GM06990 (cell line): ENCODE results near the gene LARGE1.

ENCODE experiments used
- DNase-seq: peaks from one replicate; pipeline ENCODE4 v3.0.0-alpha.2; 2011; ENCODE audit not compliant: insufficient read length; ENCODE audit errors: extremely low read depth
- H3K27me3 ChIP-seq: replicated peaks from 2 replicates; pipeline ENCODE4 v1.6.0; 2011; ENCODE audit warnings: low read length; ENCODE audit not compliant: control insufficient read depth, insufficient read depth
- H3K36me3 ChIP-seq: 2 replicates; pipeline ENCODE4 v1.5.1; 2011; ENCODE audit warnings: low read length; ENCODE audit not compliant: control insufficient read depth, insufficient read depth
- H3K4me3 ChIP-seq: replicated peaks from 2 replicates; pipeline ENCODE4 v1.5.1; 2011; ENCODE audit warnings: low read depth, mild to moderate bottlenecking, control low read depth, low read length
- TF ChIP-seq, protein P1 (sequence below): IDR thresholded peaks from 2 replicates; pipeline ENCODE4 v1.5.1; 2011; ENCODE audit warnings: low read length, control low read depth, mild to moderate bottlenecking, inconsistent platforms; ENCODE audit not compliant: insufficient read depth, poor library complexity, severe bottlenecking

Gene LARGE1

DNA sequence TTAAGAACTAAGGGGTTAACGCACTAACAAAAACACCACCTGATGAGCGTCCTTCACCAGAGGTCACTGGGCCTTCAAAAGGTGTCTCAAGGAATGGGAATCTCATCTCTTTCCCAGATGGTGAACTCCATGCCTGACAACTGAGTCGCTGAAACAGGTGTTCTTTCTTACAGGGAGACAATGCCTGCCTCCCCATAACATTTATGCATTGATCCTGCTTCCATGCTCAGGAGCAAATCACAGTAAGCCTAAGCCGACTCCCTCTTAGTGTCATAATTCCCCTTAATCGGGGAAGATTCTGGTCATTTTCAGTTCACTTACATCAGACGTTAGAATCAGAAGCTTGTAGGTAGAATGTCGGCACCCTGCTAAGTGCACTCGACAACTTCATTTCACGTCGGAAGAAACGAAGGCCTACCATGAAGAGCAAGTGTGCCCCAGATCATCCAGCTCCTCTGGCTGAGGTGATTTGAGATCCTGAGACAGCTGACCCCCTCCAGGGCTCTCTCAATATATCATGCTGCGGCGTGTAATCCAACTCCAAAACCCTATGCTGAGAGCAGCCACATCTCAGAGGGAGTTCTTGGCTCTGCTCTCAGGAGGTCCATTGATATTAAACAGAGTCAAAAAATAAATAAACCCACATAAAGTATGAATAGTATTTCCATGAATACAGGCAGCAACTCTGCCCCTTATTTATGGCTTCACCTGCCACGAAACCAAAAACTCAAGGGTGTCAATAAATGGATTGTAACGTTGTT is 163.1 kb downstream of the LARGE1 start:
- no peak for DNase-seq
- no peaks in the 10 kb centered on the region for H3K36me3 ChIP-seq
- no peak overlapping the region for H3K4me3 ChIP-seq
- H3K27me3 ChIP-seq, result no peaks in the 10 kb centered on the region
- TF ChIP-seq, protein P1, sequence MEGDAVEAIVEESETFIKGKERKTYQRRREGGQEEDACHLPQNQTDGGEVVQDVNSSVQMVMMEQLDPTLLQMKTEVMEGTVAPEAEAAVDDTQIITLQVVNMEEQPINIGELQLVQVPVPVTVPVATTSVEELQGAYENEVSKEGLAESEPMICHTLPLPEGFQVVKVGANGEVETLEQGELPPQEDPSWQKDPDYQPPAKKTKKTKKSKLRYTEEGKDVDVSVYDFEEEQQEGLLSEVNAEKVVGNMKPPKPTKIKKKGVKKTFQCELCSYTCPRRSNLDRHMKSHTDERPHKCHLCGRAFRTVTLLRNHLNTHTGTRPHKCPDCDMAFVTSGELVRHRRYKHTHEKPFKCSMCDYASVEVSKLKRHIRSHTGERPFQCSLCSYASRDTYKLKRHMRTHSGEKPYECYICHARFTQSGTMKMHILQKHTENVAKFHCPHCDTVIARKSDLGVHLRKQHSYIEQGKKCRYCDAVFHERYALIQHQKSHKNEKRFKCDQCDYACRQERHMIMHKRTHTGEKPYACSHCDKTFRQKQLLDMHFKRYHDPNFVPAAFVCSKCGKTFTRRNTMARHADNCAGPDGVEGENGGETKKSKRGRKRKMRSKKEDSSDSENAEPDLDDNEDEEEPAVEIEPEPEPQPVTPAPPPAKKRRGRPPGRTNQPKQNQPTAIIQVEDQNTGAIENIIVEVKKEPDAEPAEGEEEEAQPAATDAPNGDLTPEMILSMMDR, result no peak

DNA sequence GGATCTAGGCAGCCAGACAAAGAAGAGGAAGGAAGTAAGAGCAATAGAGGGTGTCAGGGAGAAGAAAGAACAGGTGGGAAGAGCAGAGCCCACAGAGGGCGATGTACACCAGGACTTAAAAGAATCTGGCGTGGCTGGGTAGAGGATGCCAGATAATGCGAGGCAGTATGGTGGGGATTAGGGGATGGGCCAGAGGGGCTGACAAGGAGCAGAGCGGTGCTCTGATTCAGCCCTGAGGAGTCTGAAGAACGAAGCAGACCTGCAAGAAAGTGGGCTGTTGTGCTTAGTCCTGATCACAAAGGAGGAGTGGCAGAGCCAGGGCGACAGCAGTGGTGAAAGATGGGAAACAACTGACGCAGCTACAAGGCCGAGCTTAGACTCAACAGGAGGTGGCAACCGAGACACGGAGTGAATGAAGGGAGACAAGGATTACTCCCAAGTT is 163.7 kb downstream of the LARGE1 start:
- Histone ChIP-seq H3K36me3 (no peaks in the 10 kb centered on the region), H3K27me3 (no peaks in the 10 kb centered on the region), H3K4me3 (no peak overlapping the region)
- TF ChIP-seq, protein P1, result peak; percentile 2
- DNase-seq, result no peak

DNA sequence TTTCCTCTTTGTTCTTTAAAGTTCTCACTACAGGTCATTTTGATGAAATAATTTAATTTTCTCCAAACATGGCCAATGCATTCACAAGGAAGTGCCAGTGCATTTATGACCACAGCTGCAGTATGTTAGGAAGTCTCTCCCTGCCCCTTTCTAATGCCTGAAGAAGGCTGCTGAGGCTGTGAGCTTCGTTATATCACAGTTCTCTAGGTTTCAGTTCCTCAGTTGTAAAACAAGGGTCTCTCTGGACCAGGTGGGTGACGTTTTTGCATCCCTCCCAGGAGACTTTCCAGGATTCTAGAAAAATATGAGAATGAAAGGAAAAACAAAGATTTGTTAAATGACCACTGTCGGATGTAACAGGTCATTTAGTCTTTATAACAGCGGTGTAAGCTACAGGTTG is 171.6 kb downstream of the LARGE1 start:
- DNase-seq, result no peak
- Histone ChIP-seq H3K36me3 (no peaks in the 10 kb centered on the region), H3K4me3 (no peak overlapping the region), H3K27me3 (no peaks in the 10 kb centered on the region)
- TF ChIP-seq, protein P1, result no peak

DNA sequence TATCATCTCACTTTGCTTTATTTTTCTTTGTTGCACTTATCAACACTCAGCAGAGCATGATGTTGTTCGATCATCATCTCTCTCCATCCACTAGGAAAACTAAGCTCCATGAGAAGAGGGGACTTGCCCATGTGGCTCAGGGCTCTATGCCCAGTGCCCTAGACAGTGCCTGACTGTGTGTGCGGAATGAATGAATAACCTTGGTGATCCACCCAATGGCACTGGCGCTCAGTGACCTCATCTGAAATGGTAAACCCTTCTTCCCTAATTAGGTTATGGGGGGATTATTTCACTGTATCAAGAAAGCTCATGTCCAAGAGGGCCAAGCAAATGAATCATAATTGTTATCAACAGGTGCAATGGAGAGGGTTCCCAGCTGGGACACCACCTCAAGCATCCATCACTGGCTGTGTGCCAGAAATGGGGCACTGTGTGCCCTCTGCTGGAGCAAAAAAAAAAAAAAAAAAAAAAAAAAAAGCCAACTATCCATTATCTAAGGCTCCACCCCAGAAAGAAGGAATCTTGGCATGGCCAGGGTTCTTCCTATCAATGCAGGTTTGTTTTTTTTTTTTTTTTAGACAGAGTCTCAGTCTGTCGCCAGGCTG is 172.6 kb downstream of the LARGE1 start:
- DNase-seq, result no peak
- no peaks in the 10 kb centered on the region for H3K36me3 ChIP-seq
- H3K27me3 ChIP-seq, result no peaks in the 10 kb centered on the region
- TF ChIP-seq, protein P1, result no peak
- H3K4me3 ChIP-seq, result no peak overlapping the region

DNA sequence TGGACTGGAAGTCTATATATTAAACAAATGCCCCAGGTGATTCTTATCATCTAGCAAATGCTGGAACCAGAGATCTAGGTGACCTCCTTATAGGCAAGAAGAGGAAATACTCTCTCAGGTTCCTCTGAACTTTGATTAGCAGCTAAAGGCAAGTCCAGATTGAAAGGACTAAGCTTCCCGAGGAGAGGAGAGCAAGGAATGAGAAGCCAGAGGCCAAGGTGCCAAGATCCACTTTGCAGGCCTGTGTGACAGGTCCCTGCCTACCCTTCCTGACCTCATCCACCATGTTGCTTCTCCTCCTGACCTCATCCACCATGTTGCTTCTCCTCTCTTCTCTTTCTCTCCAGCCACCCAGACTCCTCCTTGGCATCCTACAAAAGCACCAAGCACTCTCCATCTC is 173.2 kb downstream of the LARGE1 start:
- no peak for DNase-seq
- Histone ChIP-seq H3K27me3 (no peaks in the 10 kb centered on the region), H3K36me3 (no peaks in the 10 kb centered on the region), H3K4me3 (no peak overlapping the region)
- TF ChIP-seq, protein P1, result no peak
